Endodermal cell (in vitro differentiated cells): ENCODE measurements around the gene RGS13. TPM values are rescaled to one million over a fixed set of nuclear protein-coding genes. Genes with fewer than 3 reads are reported as not detected.

Source experiments
- DNase-seq: peaks from one replicate; pipeline ENCODE4 v3.0.0-alpha.2; 2017
- H3K27ac ChIP-seq: 2 replicates; pipeline ENCODE4 v1.5.1; 2013; ENCODE audit warnings: mild to moderate bottlenecking, low read depth, low read length, moderate library complexity
- H3K27me3 ChIP-seq: 2 replicates; pipeline ENCODE4 v1.6.1; 2013; ENCODE audit warnings: mild to moderate bottlenecking, low read length, moderate library complexity; ENCODE audit not compliant: insufficient read depth, control insufficient read depth, poor library complexity, severe bottlenecking
- H3K36me3 ChIP-seq: 2 replicates; pipeline ENCODE4 v1.7.0; 2013; ENCODE audit warnings: mild to moderate bottlenecking, low read length, moderate library complexity; ENCODE audit not compliant: control insufficient read depth, insufficient read depth
- H3K4me1 ChIP-seq: one replicate; pipeline ENCODE4 v1.7.0; 2013; ENCODE audit warnings: low read length; ENCODE audit not compliant: control insufficient read depth, insufficient read depth
- H3K4me3 ChIP-seq: 2 replicates; pipeline ENCODE4 v1.5.1; 2013; ENCODE audit warnings: mild to moderate bottlenecking, low read length, moderate library complexity
- H3K9ac ChIP-seq: 2 replicates; pipeline ENCODE4 v1.6.1; 2013; ENCODE audit warnings: mild to moderate bottlenecking, low read length, moderate library complexity; ENCODE audit not compliant: poor library complexity, severe bottlenecking; ENCODE audit errors: extremely low read depth
- H3K9me3 ChIP-seq: 2 replicates; pipeline ENCODE4 v1.6.1; 2013; ENCODE audit warnings: mild to moderate bottlenecking, low read length, moderate library complexity; ENCODE audit not compliant: control insufficient read depth
- H3K27ac Mint-ChIP-seq: 2 replicates; pipeline ENCODE4 v1.8.0; 2020; ENCODE audit warnings: mixed read lengths
- H3K27me3 Mint-ChIP-seq: 2 replicates; pipeline ENCODE4 v1.8.0; 2021; ENCODE audit warnings: mild to moderate bottlenecking, mixed read lengths; ENCODE audit not compliant: insufficient read depth
- H3K36me3 Mint-ChIP-seq: 2 replicates; pipeline ENCODE4 v1.8.0; 2020; ENCODE audit warnings: low read depth, mixed read lengths
- H3K4me1 Mint-ChIP-seq: 2 replicates; pipeline ENCODE4 v1.8.0; 2020; ENCODE audit warnings: mixed read lengths
- H3K4me3 Mint-ChIP-seq: 2 replicates; pipeline ENCODE4 v1.8.0; 2020; ENCODE audit warnings: mild to moderate bottlenecking, moderate library complexity, mixed read lengths
- H3K9me3 Mint-ChIP-seq: 2 replicates; pipeline ENCODE4 v1.8.0; 2020; ENCODE audit warnings: mild to moderate bottlenecking, mixed read lengths
- CTCF ChIP-seq: fragments of 200-600 bp; sonication (generic); conservative IDR thresholded peaks from 2 replicates; pipeline ENCODE4 v1.5.0; 2021; ENCODE audit warnings: antibody characterized with exemption, mild to moderate bottlenecking
- WGBS, 2 experiments: methylation state at CpG; one replicate each; pipeline versions ENCODE4 v1.1.5 to v1.1.7; 2013; ENCODE audit warnings: missing lambda C conversion rate in 2 of 2, mixed read lengths in 1 of 2; ENCODE audit not compliant: insufficient coverage in 1 of 2, insufficient read length in 1 of 2; 5-methylcytosine and 5-hydroxymethylcytosine counted together
- total RNA-seq, 2 donors: library from RNA; stranded (reverse); fragmentation: NEBNext Ultra II Directional in 1 of 2; extraction: Animal tissue kit (Norgen Biotek cat#: 25700) in 1 of 2; gene quantifications; 2 replicates in 1 of 2; 3 replicates in 1 of 2; pipeline ENCODE4 v1.2.1, GENCODE V29; 2021

RGS13 gene
- total RNA-seq, 2 donors from 2014 or later = not detected

DNA sequence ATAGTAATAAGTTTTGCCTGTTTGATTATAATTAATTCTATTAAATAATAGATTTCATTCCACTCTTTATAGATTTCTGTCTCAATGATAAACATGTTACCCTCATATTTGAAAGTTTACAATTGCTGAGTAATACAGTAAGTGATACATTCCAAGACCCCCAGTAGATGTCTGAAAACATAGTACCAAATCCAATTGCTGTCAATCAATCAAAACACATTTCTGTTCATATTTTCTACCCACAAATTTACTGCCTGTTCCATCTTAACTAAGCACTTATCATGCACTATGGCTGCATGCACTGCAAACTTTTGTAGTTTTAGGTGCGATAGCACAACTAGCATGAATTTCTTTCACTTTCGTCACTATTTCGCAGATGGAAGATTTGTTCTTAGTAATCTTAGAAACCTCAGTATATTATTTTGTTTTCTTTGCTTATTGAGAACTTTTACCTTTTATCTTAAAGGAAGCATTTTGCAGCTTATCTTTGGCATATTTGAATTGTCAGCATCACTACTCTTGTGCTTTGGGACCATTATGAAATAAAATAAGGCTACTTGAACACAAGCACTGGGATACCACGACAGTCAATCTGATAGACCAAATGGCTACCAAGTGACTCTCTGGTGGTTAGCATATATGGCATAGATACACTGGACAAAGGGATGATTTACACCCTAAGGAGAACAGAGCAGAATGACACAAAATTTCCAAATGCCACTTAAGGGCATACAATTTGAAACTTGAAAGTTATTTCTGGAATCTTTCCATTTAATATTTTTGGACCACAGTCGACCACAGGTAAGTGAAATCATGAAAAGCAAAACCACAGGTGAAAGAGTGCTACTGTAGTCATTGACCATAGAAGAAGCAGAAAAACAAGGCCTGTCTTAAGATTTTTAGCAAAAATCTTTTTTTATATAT, 67.6 kb downstream of the RGS13 start:
- no peak overlapping the region for H3K9ac ChIP-seq
- Mint-ChIP-seq H3K27ac (no peak overlapping the region), H3K4me1 (peaks cover 8% of the 10 kb centered on the region), H3K27me3 (no peaks in the 10 kb centered on the region), H3K4me3 (no peak overlapping the region), H3K36me3 (no peaks in the 10 kb centered on the region), H3K9me3 (no peaks in the 10 kb centered on the region)
- no peaks in the 10 kb centered on the region for H3K9me3 ChIP-seq
- no peak overlapping the region for H3K4me3 ChIP-seq
- no peak for TF ChIP-seq CTCF
- H3K27ac ChIP-seq = no peak overlapping the region
- no peaks in the 10 kb centered on the region for H3K27me3 ChIP-seq
- DNase-seq = no peak
- H3K4me1 ChIP-seq = no peaks in the 10 kb centered on the region
- H3K36me3 ChIP-seq = no peaks in the 10 kb centered on the region
- WGBS, 2 experiments = 92 to 100% methylated on average over 2 to 5 of the region's 5 CpGs

DNA sequence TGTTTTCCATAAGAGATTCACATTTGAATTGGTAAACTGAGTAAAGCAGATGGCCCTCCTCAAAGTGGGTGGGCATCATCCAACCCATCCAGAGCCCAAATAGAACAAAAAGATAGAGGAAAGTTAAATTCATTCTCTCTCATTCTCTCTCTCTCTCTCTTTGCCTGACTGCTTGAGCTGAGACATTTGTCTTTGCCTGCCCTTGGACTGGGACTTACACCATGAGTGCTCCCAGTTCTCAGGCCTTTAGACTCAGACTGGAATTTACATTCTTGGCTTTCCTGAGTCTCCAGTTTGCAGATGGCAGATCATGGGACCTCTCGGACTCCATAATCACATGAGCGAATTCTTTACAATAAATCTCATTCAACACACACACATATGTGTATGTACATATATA, 69.6 kb downstream of the RGS13 start:
- TF ChIP-seq CTCF = no peak

DNA sequence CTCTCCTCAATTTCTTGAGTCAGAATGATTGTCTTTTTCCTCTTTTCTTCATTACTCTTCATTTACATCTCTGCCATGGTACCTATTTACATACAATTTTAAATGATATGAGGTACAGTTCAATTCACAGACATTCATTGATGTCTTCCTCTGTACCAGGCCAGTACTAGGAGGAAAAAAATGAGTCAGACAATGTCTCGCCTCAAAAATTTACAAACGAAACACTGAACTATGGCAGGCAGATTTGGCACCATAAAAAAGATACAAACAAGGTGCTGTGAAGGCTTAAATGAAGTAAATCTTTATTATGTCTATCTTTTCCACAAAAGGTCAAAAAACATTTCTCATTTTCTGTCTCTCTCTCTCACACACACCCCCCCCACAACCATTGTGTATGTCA, 71.0 kb downstream of the RGS13 start:
- no peaks in the 10 kb centered on the region for H3K27me3 Mint-ChIP-seq
- H3K36me3 Mint-ChIP-seq = no peaks in the 10 kb centered on the region
- Histone ChIP-seq H3K9me3 (no peaks in the 10 kb centered on the region), H3K27ac (no peak overlapping the region), H3K27me3 (no peaks in the 10 kb centered on the region), H3K36me3 (no peaks in the 10 kb centered on the region), H3K9ac (no peak overlapping the region), H3K4me1 (no peaks in the 10 kb centered on the region), H3K4me3 (no peak overlapping the region)
- no peak overlapping the region for H3K4me3 Mint-ChIP-seq
- TF ChIP-seq CTCF = no peak
- H3K4me1 Mint-ChIP-seq = peaks cover 7% of the 10 kb centered on the region
- H3K27ac Mint-ChIP-seq = no peak overlapping the region
- no peak for DNase-seq
- 95% methylated on average over 2 of the region's 2 CpGs; no CpG with 5 or more reads in 1 of the 2 experiments for WGBS, 2 experiments
- H3K9me3 Mint-ChIP-seq = no peaks in the 10 kb centered on the region

More for the DNA sequence above, 69.6 kb downstream of the RGS13 start:
- Histone ChIP-seq H3K27ac (no peak overlapping the region), H3K4me1 (no peaks in the 10 kb centered on the region), H3K9ac (no peak overlapping the region), H3K36me3 (no peaks in the 10 kb centered on the region), H3K27me3 (no peaks in the 10 kb centered on the region), H3K4me3 (no peak overlapping the region), H3K9me3 (no peaks in the 10 kb centered on the region)
- no peaks in the 10 kb centered on the region for H3K36me3 Mint-ChIP-seq
- H3K27me3 Mint-ChIP-seq = no peaks in the 10 kb centered on the region
- 89% methylated on average over 2 of the region's 2 CpGs; no CpG with 5 or more reads in 1 of the 2 experiments for WGBS, 2 experiments
- H3K9me3 Mint-ChIP-seq = no peaks in the 10 kb centered on the region
- H3K4me1 Mint-ChIP-seq = peaks cover 8% of the 10 kb centered on the region
- no peak overlapping the region for H3K27ac Mint-ChIP-seq
- no peak overlapping the region for H3K4me3 Mint-ChIP-seq
- no peak for DNase-seq
